ENCODE data around the gene RGS7.

Gene RGS7

GRCh38 chr1:241275981-241276380, 81.0 kb downstream of the RGS7 start:
- Histone ChIP-seq H3K4me3 (no peak overlapping the region), H3K27me3 (no peaks in the 10 kb centered on the region; the same call in 1 of the 2 replicates), H3K9me3 (peaks cover 7% of the 10 kb centered on the region; the same call in 1 of the 2 replicates), H3K27ac (no peak overlapping the region), H3K4me2 (no peak overlapping the region), H3K36me3 (no peaks in the 10 kb centered on the region), H4K20me1 (no peaks in the 10 kb centered on the region), H3K4me1 (no peaks in the 10 kb centered on the region), H3K9ac (no peak overlapping the region)
- TF ChIP-seq Cebpa-rat (IDR thresholded peaks at IDR 0.05): no peak

DNA sequence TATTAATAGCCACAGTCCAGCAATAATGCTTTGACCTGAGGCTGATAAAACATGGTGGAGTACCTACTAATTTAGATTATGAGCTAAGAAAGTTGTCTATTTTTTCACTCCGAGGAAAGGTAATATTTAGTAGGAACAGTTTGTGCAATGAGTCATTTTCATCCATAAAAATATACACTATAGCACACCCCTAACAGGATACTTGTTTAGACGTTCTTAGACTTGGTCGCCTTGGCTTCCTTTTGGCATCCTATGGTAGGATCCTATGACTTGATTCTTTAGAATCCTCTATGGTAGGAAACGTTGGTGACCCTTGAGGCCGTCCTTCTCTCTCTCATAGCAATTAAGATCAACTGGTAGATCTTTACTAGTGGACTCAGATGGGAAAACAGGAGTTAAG, 81.8 kb downstream of the RGS7 start:
- no peak overlapping the region for H3K4me3 ChIP-seq
- H4K20me1 ChIP-seq: no peaks in the 10 kb centered on the region
- no peak overlapping the region for H3K4me2 ChIP-seq
- no peak overlapping the region for H3K9ac ChIP-seq
- H3K4me1 ChIP-seq: no peaks in the 10 kb centered on the region
- no peak overlapping the region for H3K27ac ChIP-seq
- no peaks in the 10 kb centered on the region for H3K36me3 ChIP-seq
- no peaks in the 10 kb centered on the region; the same call in 1 of the 2 replicates for H3K27me3 ChIP-seq
- no peak for TF ChIP-seq Cebpa-rat (IDR thresholded peaks at IDR 0.05)
- peaks cover 7% of the 10 kb centered on the region; the same call in 1 of the 2 replicates for H3K9me3 ChIP-seq

DNA sequence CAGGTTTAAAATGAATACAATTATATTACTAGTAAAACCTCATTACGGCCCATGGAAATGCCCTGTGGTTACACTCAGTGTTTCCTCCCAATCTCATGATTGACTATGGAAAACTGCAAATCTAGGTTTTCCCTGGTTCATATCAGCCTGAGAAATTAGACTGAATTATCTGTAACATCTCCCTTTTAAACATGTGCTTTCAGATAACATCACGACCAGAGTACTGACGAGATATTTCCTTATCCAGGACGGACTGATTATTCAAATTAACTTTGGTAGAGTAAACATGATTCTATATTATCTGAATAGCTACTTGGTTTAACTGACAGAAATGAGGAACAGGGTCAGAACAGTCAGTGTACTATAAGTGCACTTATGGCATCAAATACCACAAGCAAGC, 82.3 kb downstream of the RGS7 start:
- H3K27me3 ChIP-seq: no peaks in the 10 kb centered on the region
- TF ChIP-seq Cebpa-rat (IDR thresholded peaks at IDR 0.05): no peak
- H3K4me2 ChIP-seq: no peak overlapping the region
- H3K27ac ChIP-seq: no peak overlapping the region
- H4K20me1 ChIP-seq: no peaks in the 10 kb centered on the region
- no peaks in the 10 kb centered on the region for H3K4me1 ChIP-seq
- no peak overlapping the region for H3K4me3 ChIP-seq
- H3K36me3 ChIP-seq: no peaks in the 10 kb centered on the region
- H3K9ac ChIP-seq: no peak overlapping the region
- H3K9me3 ChIP-seq: peaks cover 7% of the 10 kb centered on the region; the same call in 1 of the 2 replicates

DNA sequence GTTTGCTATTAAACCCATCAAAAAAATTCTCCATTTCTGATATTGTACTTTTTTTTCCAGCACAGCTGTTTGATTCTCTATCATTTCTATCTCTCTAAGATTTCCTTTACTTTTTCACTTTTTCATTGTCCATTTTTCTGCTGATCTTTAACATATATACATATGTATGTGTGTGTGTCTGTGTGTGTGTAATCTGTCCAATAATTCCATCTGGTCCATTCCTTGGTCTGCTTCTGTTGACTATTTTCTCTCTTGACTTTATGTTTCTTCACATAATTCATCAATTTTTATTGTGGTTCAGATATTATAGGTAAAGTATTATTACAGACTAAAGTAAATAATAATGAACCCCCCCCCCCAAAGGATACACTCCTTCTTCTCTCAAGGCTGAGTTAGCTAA, 84.2 kb downstream of the RGS7 start:
- Histone ChIP-seq H3K9ac (no peak overlapping the region), H3K9me3 (peaks cover 7% of the 10 kb centered on the region; the same call in 1 of the 2 replicates), H3K36me3 (no peaks in the 10 kb centered on the region), H3K4me2 (no peak overlapping the region), H3K27me3 (no peaks in the 10 kb centered on the region), H3K4me3 (no peak overlapping the region), H4K20me1 (no peaks in the 10 kb centered on the region), H3K4me1 (no peaks in the 10 kb centered on the region), H3K27ac (no peak overlapping the region)
- no peak for TF ChIP-seq Cebpa-rat (IDR thresholded peaks at IDR 0.05)

DNA sequence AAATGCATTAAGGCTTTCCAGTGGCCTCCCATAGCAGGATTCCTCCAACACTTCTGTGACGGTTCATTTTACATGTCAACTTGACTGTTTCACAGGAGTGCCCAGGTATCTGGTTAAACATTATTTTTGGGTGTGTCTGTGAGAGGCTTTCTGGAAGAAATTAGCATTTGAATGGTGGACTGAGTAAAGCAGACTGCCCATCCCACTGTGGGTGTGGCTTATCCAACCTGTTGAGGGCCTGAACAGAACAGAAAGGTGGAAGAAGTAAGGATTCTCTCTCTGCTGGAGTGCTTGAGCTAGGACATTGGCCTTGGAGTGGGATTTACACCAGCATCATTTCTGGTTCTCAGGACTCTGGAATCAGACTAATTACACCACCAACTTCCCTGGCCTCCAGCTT, 85.6 kb downstream of the RGS7 start:
- no peak for TF ChIP-seq Cebpa-rat (IDR thresholded peaks at IDR 0.05)

GRCh38 chr1:241270016-241270415, 87.0 kb downstream of the RGS7 start:
- H3K4me2 ChIP-seq: no peak overlapping the region
- H3K4me1 ChIP-seq: no peaks in the 10 kb centered on the region
- H3K4me3 ChIP-seq: no peak overlapping the region
- H3K27ac ChIP-seq: no peak overlapping the region
- H3K9me3 ChIP-seq: peaks cover 7% of the 10 kb centered on the region; the same call in 1 of the 2 replicates
- H3K27me3 ChIP-seq: no peaks in the 10 kb centered on the region
- no peak for TF ChIP-seq Cebpa-rat (IDR thresholded peaks at IDR 0.05)
- no peaks in the 10 kb centered on the region for H4K20me1 ChIP-seq
- no peaks in the 10 kb centered on the region for H3K36me3 ChIP-seq
- H3K9ac ChIP-seq: no peak overlapping the region

More for the DNA sequence above, 85.6 kb downstream of the RGS7 start:
- H3K4me1 ChIP-seq: no peaks in the 10 kb centered on the region
- H3K4me3 ChIP-seq: no peak overlapping the region
- peaks cover 7% of the 10 kb centered on the region; the same call in 1 of the 2 replicates for H3K9me3 ChIP-seq
- no peaks in the 10 kb centered on the region for H3K36me3 ChIP-seq
- H4K20me1 ChIP-seq: no peaks in the 10 kb centered on the region
- no peak overlapping the region for H3K4me2 ChIP-seq
- H3K9ac ChIP-seq: no peak overlapping the region
- H3K27me3 ChIP-seq: no peaks in the 10 kb centered on the region
- H3K27ac ChIP-seq: no peak overlapping the region

DNA sequence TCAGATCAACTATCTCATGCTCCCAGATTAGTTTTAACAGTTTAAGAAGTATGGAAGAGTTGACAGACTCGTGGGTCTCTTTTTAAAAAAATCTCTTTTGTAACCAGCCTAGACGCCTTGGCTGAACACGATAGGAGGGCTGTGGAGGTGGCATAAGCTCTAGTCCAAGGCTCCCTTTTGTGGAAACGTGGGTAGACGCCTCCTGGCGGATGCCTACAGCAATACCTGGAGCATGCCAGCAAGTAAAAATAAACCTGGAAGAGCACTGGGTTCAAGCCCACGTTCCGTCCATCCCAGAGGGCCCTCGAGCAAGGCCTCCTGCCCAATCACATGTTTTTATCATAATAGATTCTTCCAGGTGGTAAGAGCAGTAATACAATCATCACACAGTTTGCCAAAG, 87.9 kb downstream of the RGS7 start:
- Histone ChIP-seq H3K9me3 (peaks cover 7% of the 10 kb centered on the region; the same call in 1 of the 2 replicates), H3K4me1 (no peaks in the 10 kb centered on the region)
- TF ChIP-seq Cebpa-rat (IDR thresholded peaks at IDR 0.05): no peak

DNA sequence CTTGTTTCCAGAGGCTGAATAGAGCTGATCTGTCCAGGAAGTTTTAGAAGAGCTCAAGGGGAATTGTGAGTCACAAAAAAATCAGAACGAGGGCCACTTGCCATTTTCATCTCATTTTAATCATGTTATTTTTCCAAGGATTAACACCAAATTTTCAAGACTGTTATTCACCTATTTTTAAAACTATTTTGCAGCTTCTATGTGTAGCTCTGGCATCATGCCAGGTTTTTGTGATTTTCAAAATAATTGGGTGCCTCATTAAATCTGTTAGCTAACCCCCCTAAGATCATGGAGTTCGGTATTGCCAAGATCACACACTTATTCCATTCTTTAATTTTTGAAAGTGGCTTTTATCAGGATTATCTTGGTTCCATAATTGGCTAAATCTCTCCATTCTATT, 90.9 kb downstream of the RGS7 start:
- TF ChIP-seq Cebpa-rat (IDR thresholded peaks at IDR 0.05): no peak
- Histone ChIP-seq H3K9me3 (no peaks in the 10 kb centered on the region), H3K4me1 (no peaks in the 10 kb centered on the region), H3K27me3 (no peaks in the 10 kb centered on the region), H3K4me2 (no peak overlapping the region), H4K20me1 (no peaks in the 10 kb centered on the region), H3K36me3 (no peaks in the 10 kb centered on the region), H3K4me3 (no peak overlapping the region), H3K9ac (no peak overlapping the region), H3K27ac (no peak overlapping the region)

More for the DNA sequence above, 87.9 kb downstream of the RGS7 start:
- H3K4me3 ChIP-seq: no peak overlapping the region
- no peaks in the 10 kb centered on the region for H4K20me1 ChIP-seq
- H3K9ac ChIP-seq: no peak overlapping the region
- no peak overlapping the region for H3K4me2 ChIP-seq
- H3K27me3 ChIP-seq: no peaks in the 10 kb centered on the region
- H3K36me3 ChIP-seq: no peaks in the 10 kb centered on the region
- no peak overlapping the region for H3K27ac ChIP-seq

GRCh38 chr1:241265428-241265827, 91.6 kb downstream of the RGS7 start:
- Histone ChIP-seq H3K9me3 (no peaks in the 10 kb centered on the region), H3K4me1 (no peaks in the 10 kb centered on the region), H3K27ac (no peak overlapping the region), H3K4me3 (no peak overlapping the region), H3K36me3 (no peaks in the 10 kb centered on the region), H3K9ac (no peak overlapping the region), H3K27me3 (no peaks in the 10 kb centered on the region), H3K4me2 (no peak overlapping the region), H4K20me1 (no peaks in the 10 kb centered on the region)
- TF ChIP-seq Cebpa-rat (IDR thresholded peaks at IDR 0.05): no peak

GRCh38 chr1:241263346-241263745, 93.7 kb downstream of the RGS7 start:
- no peak for TF ChIP-seq Cebpa-rat (IDR thresholded peaks at IDR 0.05)

DNA sequence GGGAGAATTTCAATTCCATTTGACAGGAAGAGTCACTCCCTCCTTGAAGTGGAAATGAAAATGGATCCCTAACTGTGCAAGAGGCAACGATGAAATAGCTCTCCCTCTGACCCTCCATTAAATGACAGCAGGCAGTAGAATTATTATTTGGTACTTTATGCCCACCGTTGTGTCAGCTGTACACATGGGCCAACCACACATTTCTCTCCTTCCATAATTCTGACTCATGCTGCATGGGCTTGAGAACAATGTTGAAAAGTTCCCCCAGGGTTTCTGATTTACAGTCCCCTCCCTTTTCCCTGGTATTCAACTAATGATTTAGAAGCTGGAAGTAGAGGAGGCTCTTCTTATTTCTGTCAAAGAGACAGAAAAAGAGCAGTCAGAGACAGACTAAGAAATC, 103.5 kb downstream of the RGS7 start:
- Histone ChIP-seq H3K27me3 (no peaks in the 10 kb centered on the region), H3K9ac (no peak overlapping the region), H3K4me2 (no peak overlapping the region), H3K36me3 (no peaks in the 10 kb centered on the region), H4K20me1 (no peaks in the 10 kb centered on the region), H3K4me1 (no peaks in the 10 kb centered on the region), H3K27ac (no peak overlapping the region), H3K4me3 (no peak overlapping the region), H3K9me3 (no peaks in the 10 kb centered on the region)
- TF ChIP-seq Cebpa-rat (IDR thresholded peaks at IDR 0.05): no peak

More at GRCh38 chr1:241263346-241263745, 93.7 kb downstream of the RGS7 start:
- Histone ChIP-seq H3K9ac (no peak overlapping the region), H3K9me3 (no peaks in the 10 kb centered on the region), H3K27ac (no peak overlapping the region), H3K36me3 (no peaks in the 10 kb centered on the region), H3K4me1 (no peaks in the 10 kb centered on the region), H3K4me2 (no peak overlapping the region), H3K4me3 (no peak overlapping the region), H4K20me1 (no peaks in the 10 kb centered on the region), H3K27me3 (no peaks in the 10 kb centered on the region)
